ENCODE results near the gene MYCT1.

MYCT1 gene

DNA sequence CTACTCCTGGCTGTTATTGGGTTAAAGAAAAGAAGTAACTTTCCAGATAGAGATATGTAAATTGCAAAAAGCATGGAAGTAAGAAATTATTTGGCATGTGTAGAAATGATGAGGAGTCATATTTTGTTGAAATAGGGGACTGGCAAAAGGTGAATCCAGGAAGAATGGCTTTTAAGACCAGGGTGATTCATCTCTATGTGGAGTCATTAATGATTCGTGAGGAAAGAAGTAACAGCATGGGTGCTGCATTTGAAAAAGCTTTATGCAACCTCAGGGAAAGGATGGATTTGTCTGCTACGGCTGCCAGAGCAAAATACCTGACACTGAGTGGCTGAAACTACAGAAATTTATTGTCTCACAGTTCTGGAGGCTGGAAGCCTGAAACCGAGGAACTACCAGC lies 45.7 kb upstream of the MYCT1 start:
- Histone ChIP-seq H3K9me3 (ENCODE audit: control insufficient read depth, insufficient read depth, low read depth, low read length) (no peaks in the 10 kb centered on the region), H3K4me1 (ENCODE audit: control insufficient read depth, insufficient read depth, low read length) (no peaks in the 10 kb centered on the region)
- POLR2A ChIA-PET: no interaction called here

DNA sequence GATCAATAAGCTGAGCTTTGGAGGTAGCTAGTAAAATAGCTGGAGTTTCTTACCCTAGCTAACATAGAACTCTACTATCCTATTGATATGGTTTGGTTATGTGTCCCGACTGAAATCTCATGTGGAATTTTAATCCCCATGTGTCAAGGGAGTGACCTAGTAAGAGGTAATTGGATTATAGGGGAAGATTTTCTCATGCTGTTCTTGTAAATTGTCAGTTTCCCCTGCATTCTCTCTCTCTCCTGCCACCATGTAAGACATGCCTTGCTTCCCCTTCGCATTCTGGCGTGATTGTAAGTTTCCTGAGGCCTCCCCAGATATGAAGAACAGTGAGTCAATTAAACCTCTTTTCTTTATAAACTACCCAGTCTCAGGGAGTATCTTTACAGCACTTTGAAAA lies 35.9 kb upstream of the MYCT1 start:
- TF ChIP-seq ZNF239 (tag by site-specific recombination; IDR thresholded peaks at IDR 0.05) (no peak), ZNF670 (tag by site-specific recombination; IDR thresholded peaks at IDR 0.05; ENCODE audit: low read depth) (no peak), ZNF530 (tag by site-specific recombination; IDR thresholded peaks at IDR 0.05; ENCODE audit: low read depth) (no peak), ZNF335 (tag by site-specific recombination; conservative IDR thresholded peaks at IDR 0.05) (no peak), ZNF211 (tag by site-specific recombination; IDR thresholded peaks at IDR 0.05; ENCODE audit: low read depth) (no peak), SALL2 (tag by site-specific recombination; IDR thresholded peaks at IDR 0.05; ENCODE audit: borderline replicate concordance) (no peak), ZNF600 (tag by site-specific recombination; IDR thresholded peaks at IDR 0.05) (no peak), ZNF473 (tag by site-specific recombination; IDR thresholded peaks at IDR 0.05) (no peak), ZNF510 (tag by site-specific recombination; IDR thresholded peaks at IDR 0.05; ENCODE audit: insufficient replicate concordance) (no peak), ZNF768 (tag by site-specific recombination; IDR thresholded peaks at IDR 0.05) (no peak), ZNF366 (tag by site-specific recombination; conservative IDR thresholded peaks at IDR 0.05) (no peak), ZNF404 (tag by site-specific recombination; IDR thresholded peaks at IDR 0.05) (no peak), ZNF157 (tag by site-specific recombination; IDR thresholded peaks at IDR 0.05) (no peak), ZNF433 (tag by site-specific recombination; IDR thresholded peaks at IDR 0.05; ENCODE audit: low read depth) (no peak), PRDM1 (tag by site-specific recombination; IDR thresholded peaks at IDR 0.05) (no peak), GLIS1 (tag by site-specific recombination; IDR thresholded peaks at IDR 0.05) (no peak)
- TF ChIP-seq, protein P1, sequence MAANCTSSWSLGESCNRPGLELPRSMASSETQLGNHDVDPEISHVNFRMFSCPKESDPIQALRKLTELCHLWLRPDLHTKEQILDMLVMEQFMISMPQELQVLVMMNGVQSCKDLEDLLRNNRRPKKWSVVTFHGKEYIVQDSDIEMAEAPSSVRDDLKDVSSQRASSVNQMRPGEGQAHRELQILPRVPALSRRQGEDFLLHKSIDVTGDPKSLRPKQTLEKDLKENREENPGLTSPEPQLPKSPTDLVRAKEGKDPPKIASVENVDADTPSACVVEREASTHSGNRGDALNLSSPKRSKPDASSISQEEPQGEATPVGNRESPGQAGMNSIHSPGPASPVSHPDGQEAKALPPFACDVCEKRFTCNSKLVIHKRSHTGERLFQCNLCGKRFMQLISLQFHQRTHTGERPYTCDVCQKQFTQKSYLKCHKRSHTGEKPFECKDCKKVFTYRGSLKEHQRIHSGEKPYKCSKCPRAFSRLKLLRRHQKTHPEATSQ (tag by site-specific recombination; IDR thresholded peaks at IDR 0.05): no peak
- TF ChIP-seq, protein P2, sequence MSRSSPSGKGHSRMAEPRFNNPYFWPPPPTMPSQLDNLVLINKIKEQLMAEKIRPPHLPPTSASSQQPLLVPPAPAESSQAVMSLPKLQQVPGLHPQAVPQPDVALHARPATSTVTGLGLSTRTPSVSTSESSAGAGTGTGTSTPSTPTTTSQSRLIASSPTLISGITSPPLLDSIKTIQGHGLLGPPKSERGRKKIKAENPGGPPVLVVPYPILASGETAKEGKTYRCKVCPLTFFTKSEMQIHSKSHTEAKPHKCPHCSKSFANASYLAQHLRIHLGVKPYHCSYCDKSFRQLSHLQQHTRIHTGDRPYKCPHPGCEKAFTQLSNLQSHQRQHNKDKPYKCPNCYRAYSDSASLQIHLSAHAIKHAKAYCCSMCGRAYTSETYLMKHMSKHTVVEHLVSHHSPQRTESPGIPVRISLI (tag by site-specific recombination; IDR thresholded peaks at IDR 0.05): no peak
- TF ChIP-seq, protein P3, sequence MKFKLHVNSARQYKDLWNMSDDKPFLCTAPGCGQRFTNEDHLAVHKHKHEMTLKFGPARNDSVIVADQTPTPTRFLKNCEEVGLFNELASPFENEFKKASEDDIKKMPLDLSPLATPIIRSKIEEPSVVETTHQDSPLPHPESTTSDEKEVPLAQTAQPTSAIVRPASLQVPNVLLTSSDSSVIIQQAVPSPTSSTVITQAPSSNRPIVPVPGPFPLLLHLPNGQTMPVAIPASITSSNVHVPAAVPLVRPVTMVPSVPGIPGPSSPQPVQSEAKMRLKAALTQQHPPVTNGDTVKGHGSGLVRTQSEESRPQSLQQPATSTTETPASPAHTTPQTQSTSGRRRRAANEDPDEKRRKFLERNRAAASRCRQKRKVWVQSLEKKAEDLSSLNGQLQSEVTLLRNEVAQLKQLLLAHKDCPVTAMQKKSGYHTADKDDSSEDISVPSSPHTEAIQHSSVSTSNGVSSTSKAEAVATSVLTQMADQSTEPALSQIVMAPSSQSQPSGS (tag by site-specific recombination; IDR thresholded peaks at IDR 0.05; ENCODE audit: low read depth): no peak
- TF ChIP-seq, protein P4, sequence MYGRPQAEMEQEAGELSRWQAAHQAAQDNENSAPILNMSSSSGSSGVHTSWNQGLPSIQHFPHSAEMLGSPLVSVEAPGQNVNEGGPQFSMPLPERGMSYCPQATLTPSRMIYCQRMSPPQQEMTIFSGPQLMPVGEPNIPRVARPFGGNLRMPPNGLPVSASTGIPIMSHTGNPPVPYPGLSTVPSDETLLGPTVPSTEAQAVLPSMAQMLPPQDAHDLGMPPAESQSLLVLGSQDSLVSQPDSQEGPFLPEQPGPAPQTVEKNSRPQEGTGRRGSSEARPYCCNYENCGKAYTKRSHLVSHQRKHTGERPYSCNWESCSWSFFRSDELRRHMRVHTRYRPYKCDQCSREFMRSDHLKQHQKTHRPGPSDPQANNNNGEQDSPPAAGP (tag by site-specific recombination; IDR thresholded peaks at IDR 0.05): no peak
- POLR2A ChIA-PET: no interaction called here
- H3K27ac ChIP-seq (ENCODE audit: extremely low read depth, low read depth, low read length): no peak overlapping the region
- no peaks in the 10 kb centered on the region for H3K9me3 ChIP-seq (ENCODE audit: control insufficient read depth, insufficient read depth, low read depth, low read length)
- CTCF ChIA-PET: no interaction called here
- H3K36me3 ChIP-seq (ENCODE audit: control insufficient read depth in 2 of 2, insufficient read depth in 1 of 2, low read length in 2 of 2): no peaks in the 10 kb centered on the region
- H3K4me3 ChIP-seq (ENCODE audit: low read depth, low read length): no peak overlapping the region
- no peaks in the 10 kb centered on the region for H3K4me1 ChIP-seq (ENCODE audit: control insufficient read depth, insufficient read depth, low read length)

More for the DNA sequence above, 45.7 kb upstream of the MYCT1 start:
- Histone ChIP-seq H3K27ac (ENCODE audit: extremely low read depth, low read depth, low read length) (no peak overlapping the region), H3K36me3 (ENCODE audit: control insufficient read depth in 2 of 2, insufficient read depth in 1 of 2, low read length in 2 of 2) (no peaks in the 10 kb centered on the region), H3K4me3 (ENCODE audit: low read depth, low read length) (no peak overlapping the region)
- TF ChIP-seq ZNF549 (tag by site-specific recombination; IDR thresholded peaks at IDR 0.05) (no peak), ZNF785 (tag by site-specific recombination; IDR thresholded peaks at IDR 0.05) (no peak), ZBTB1 (tag by site-specific recombination; IDR thresholded peaks at IDR 0.05) (no peak)
- TF ChIP-seq, protein P5, sequence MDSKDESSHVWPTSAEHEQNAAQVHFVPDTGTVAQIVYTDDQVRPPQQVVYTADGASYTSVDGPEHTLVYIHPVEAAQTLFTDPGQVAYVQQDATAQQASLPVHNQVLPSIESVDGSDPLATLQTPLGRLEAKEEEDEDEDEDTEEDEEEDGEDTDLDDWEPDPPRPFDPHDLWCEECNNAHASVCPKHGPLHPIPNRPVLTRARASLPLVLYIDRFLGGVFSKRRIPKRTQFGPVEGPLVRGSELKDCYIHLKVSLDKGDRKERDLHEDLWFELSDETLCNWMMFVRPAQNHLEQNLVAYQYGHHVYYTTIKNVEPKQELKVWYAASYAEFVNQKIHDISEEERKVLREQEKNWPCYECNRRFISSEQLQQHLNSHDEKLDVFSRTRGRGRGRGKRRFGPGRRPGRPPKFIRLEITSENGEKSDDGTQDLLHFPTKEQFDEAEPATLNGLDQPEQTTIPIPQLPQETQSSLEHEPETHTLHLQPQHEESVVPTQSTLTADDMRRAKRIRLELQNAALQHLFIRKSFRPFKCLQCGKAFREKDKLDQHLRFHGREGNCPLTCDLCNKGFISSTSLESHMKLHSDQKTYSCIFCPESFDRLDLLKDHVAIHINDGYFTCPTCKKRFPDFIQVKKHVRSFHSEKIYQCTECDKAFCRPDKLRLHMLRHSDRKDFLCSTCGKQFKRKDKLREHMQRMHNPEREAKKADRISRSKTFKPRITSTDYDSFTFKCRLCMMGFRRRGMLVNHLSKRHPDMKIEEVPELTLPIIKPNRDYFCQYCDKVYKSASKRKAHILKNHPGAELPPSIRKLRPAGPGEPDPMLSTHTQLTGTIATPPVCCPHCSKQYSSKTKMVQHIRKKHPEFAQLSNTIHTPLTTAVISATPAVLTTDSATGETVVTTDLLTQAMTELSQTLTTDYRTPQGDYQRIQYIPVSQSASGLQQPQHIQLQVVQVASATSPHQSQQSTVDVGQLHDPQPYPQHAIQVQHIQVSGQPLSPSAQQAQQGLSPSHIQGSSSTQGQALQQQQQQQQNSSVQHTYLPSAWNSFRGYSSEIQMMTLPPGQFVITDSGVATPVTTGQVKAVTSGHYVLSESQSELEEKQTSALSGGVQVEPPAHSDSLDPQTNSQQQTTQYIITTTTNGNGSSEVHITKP (tag by site-specific recombination; IDR thresholded peaks at IDR 0.05): no peak
- CTCF ChIA-PET: no interaction called here

Measured in HEK293 (cell line).